GM12878 (cell line): Measurements from ENCODE around the gene ANKRD37.

Source experiments
- CEBPB ChIP-seq, 2 experiments: fragments of 150-350 bp in 1 of 2; IDR thresholded peaks; 2 replicates each; pipeline ENCODE4 v1.6.1; 2012 to 2014; ENCODE audit warnings: low read depth in 2 of 2, low read length in 2 of 2, borderline replicate concordance in 1 of 2, inconsistent platforms in 1 of 2
- EZH2 ChIP-seq: IDR thresholded peaks from 2 replicates; pipeline ENCODE4 v1.6.1; 2012; ENCODE audit warnings: low read depth, mild to moderate bottlenecking, control low read depth, inconsistent platforms, low read length, borderline replicate concordance; ENCODE audit not compliant: control insufficient read depth
- GABPA ChIP-seq: IDR thresholded peaks from 2 replicates; pipeline ENCODE4 v1.6.1; 2014; ENCODE audit warnings: antibody characterized with exemption, low read depth, mild to moderate bottlenecking, inconsistent platforms
- POLR2A ChIP-seq: IDR thresholded peaks from 2 replicates; pipeline ENCODE4 v1.6.1; 2011; ENCODE audit warnings: low read depth, mild to moderate bottlenecking, low read length
- TAF1 ChIP-seq: IDR thresholded peaks from 2 replicates; pipeline ENCODE4 v1.6.1; 2011; ENCODE audit warnings: mild to moderate bottlenecking, low read depth, low read length, borderline replicate concordance
- TF ChIP-seq, protein P1 (sequence below): IDR thresholded peaks from 2 replicates; pipeline ENCODE4 v1.6.1; 2012; ENCODE audit warnings: low read length, inconsistent platforms
- TF ChIP-seq, protein P2 (sequence below): IDR thresholded peaks from 2 replicates; pipeline ENCODE4 v1.6.1; 2011; ENCODE audit warnings: borderline replicate concordance, low read depth, mild to moderate bottlenecking, moderate library complexity, low read length; ENCODE audit not compliant: insufficient read depth, poor library complexity, severe bottlenecking

DNA sequence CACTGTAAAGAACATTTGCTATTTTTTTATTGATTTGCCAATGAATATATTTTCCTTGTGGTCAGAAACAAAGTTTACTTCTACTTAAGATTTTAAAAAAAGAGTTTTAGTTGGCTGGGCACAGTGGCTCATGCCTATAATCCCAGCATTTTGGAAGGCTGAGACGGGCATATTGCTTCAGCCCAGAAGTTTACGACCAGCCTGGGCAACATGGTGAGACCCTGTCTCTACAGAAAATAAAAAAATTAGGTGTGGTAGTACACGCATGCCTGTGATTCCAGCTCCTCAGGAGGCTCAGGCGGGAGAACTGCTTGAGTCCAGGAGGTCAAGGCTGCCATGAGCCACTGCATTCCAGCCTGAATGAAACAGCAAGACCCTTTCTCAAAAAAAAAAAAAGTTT, 37.7 kb upstream of the ANKRD37 start:
- TF ChIP-seq EZH2 = no peak
- no peak for TF ChIP-seq GABPA
- TF ChIP-seq, protein P1, sequence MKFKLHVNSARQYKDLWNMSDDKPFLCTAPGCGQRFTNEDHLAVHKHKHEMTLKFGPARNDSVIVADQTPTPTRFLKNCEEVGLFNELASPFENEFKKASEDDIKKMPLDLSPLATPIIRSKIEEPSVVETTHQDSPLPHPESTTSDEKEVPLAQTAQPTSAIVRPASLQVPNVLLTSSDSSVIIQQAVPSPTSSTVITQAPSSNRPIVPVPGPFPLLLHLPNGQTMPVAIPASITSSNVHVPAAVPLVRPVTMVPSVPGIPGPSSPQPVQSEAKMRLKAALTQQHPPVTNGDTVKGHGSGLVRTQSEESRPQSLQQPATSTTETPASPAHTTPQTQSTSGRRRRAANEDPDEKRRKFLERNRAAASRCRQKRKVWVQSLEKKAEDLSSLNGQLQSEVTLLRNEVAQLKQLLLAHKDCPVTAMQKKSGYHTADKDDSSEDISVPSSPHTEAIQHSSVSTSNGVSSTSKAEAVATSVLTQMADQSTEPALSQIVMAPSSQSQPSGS = no peak
- TF ChIP-seq TAF1 = no peak
- TF ChIP-seq, protein P2, sequence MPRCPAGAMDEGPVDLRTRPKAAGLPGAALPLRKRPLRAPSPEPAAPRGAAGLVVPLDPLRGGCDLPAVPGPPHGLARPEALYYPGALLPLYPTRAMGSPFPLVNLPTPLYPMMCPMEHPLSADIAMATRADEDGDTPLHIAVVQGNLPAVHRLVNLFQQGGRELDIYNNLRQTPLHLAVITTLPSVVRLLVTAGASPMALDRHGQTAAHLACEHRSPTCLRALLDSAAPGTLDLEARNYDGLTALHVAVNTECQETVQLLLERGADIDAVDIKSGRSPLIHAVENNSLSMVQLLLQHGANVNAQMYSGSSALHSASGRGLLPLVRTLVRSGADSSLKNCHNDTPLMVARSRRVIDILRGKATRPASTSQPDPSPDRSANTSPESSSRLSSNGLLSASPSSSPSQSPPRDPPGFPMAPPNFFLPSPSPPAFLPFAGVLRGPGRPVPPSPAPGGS = no peak
- no peak for TF ChIP-seq POLR2A
- no peak for TF ChIP-seq CEBPB (IDR thresholded peaks at IDR 0.05; ENCODE audit: borderline replicate concordance in 1 of 2, low read depth in 2 of 2, low read length in 2 of 2)
